ENCODE results near the gene ARID1B.

The ARID1B gene

DNA sequence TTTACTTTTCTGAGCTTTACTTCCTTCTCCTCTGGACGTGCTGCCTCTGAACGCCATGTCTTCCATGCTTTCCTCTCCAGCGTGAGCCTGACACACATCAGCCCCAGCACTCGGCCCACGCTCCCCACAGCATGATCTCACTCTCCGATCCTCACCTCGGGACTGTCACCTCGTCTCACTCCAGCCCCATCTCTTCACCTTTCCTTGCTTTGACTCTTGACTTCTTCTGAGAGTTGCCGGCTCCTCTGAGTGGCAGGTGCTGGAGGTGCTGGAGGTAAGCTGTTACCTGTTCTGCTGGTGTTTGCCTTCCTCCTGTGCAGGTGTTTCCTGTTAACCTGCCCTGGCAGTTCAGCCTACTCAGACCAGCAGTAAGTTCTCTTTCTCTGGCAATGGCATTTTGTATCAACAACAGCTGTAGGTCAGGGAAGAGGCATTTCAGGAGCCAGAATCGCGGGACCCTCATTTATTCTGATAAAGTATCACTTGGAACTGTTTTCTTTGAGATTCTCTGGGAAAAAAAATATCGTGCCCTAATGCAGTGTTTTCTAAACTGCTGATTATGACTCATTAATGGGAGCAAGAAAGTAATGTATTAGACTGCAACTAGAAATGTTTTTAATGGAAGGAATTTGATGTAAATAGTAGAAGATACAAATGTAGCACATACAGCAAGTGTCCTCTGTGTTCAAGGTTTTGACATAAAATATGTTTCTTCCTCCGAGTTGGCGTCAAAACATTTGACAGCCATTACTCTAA lies 106.5 kb downstream of the ARID1B start:
- peak in 1 of 2 donors; percentile 27 for DNase-seq

DNA sequence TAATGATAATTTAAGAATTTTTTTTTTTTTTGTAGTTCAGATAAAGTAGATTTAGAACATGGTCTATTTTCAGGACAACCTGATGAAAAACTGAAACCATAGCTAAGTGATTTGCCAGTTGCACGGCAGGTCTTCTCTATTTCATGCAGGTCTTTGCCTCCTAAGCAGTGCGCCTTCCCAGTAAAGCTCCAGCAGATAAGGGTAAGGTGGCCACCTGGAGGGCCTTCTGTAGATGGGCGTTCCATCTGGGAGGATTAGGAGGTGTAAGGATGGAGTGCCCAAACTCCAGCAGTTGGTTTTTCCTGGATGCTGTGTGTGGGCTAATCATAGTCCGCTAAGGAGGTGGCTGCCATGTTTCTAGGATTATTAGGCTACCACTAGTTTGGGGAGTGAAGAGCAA lies 107.1 kb downstream of the ARID1B start:
- no peak for DNase-seq

DNA sequence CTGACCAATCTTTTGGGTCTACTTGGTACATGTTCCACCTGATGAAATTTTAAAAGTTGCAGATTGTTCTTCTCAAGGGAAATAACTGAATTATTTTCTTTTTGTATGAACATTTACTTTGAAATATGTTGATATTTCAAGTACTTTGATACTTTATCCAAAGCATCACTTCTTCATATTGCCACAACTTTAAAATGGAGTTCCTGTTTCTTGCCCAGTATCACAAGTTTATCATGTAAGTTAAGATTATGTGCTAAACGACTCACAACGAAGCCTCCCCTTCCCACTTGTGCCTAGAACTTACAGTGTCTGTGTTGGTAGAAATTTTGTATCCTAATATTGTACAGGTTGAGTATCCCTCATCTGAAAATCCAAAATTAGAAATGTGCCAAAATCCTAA lies 108.4 kb downstream of the ARID1B start:
- DNase-seq: no peak

DNA sequence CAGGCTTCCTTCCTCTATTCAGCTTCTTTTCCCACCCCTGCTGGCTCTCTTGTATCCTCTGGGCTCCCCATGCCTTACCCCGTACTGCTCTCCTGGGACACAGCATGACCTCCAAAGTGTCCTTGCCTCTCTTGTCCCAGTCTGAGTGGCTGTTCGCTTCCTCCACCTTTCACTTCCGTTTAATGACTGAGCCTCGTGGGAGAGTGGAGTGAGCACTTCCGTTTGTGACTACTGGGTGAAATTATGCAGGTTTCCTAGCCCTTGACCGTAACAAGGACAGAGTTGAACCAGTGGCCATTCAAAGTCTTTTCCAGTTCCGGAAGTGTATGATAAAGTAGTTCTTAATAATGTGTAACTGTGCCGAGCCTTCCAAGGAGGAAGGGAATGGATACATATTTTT lies 109.2 kb downstream of the ARID1B start:
- DNase-seq: peak in 1 of 2 donors; percentile 23

DNA sequence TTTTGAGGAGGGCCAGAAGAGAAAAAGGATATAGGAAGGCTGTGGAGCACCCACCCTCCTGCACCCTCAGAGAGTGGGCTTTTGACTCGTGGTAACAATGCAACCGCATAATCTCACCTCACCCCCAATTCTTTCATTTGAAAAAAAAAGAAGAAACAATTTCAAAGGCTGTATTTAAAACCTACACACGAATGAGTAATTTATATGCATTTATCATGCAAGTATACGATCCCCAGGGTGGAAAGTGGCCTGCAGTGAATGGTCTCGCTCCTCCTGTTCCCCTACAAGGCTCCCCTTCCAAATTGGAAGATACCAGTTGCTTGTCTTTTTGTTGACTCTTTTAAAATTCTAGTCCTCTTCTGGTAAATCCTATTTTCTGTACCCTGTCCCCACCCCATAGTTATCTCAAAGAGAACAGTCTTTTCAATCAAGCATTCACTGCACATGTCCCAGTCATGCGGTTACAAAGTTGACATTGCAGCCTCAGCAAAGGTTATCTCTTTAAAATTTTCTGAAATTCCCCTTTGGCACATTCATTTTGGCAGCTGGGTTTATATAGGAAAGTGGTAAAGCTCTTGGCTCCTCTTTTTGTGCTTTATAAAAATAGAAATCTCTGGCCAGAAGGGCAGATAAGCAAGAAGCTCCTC lies 110.6 kb downstream of the ARID1B start:
- no peak for DNase-seq

DNA sequence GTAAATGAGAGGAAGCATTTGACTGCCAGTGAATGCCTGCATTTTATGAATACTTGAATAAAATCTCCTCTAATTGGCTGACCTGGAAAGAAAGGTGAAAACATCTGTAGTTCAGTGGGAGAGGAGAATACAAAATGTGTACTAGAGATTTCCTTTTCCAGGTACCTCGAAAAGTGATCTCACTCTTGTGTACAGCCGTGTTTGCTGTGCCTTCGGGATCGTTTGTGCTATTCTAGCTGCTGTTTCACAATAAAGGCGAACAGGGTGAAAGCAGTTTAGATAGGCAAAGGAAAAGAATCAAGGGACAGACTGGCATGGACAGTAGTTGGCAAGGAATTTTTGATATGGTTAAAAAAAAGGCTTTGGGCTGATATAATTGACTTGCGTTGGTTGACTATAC lies 112.3 kb downstream of the ARID1B start:
- no peak for DNase-seq

DNA sequence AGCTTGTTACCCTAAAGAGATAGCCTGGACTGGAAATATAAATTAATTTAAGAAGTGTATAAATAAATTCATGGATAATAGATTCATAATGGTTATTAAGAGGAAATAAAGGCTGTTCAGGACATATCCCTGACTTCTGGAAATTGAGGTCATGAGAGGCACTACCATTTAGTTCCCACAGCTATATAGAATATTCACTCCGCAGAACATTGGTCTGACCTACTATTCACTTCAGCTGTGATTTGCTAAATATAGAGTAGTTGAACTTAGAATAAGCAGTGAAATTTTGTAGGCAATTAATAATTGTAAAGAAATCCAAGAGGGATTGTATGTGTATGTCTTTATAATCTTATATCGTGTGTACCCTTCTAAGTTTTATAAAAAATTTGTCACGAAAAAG lies 112.8 kb downstream of the ARID1B start:
- DNase-seq: no peak

DNA sequence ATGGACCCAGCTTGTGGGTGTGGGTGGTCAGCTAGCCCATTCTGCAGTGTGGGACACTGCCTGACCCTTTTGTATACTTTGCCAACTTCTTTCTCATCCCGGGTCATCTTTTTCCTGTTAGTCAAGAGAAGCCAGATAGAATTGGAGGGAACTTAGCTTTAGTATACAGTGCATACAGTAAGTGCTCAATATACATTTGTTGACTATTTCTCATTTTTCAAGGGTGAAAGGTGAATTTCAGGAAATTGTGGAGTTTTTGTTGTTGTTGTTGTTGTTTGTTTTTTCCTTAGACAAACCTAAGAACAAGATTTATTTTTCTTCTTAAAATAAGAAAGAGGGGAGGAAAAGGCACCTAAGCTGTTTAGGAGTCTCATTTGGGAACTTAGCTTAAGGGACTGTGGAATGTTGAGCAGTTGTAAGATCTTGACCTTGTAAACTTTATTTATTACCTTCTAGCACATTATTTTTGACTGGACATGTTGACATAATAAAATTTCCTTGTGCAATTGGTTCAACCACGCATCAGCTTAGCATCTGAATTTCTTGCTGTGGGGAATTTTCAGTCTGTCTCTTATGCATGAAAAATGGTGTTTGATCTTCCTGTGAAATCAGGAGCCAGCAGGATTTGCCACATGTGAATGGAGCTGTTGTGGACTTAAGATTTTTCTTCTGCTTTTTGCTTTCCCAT lies 113.6 kb downstream of the ARID1B start:
- DNase-seq: no peak

DNA sequence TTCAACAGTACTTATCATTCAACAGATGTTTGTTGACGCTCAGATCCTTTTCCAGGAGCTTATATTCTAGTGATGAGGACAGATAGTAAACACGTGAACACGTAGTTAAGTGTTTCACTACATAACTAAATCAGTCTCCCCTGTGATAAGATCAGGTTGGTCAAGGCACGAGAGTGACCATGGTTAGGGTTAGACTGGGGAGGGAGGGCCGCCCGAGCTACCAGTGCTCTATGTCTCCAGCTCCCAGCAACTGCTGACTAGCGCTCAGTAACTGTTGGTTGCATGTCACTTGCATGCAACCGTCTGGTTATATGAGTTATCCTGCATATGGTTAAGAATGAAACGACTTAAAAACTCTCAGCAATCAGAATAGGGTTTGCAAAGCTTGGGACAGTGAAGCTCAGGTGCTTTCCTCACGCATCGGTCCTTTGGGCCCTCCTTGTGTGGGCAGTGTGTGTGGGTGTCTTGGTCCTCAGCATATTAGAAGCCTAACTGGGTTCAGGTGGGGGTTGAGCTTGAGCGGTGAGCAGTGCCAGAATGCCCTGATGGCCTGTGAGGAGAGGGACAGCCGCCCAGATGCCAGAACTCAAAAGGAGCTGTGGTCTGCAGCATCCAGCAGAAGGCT lies 120.8 kb downstream of the ARID1B start:
- DNase-seq: no peak

DNA sequence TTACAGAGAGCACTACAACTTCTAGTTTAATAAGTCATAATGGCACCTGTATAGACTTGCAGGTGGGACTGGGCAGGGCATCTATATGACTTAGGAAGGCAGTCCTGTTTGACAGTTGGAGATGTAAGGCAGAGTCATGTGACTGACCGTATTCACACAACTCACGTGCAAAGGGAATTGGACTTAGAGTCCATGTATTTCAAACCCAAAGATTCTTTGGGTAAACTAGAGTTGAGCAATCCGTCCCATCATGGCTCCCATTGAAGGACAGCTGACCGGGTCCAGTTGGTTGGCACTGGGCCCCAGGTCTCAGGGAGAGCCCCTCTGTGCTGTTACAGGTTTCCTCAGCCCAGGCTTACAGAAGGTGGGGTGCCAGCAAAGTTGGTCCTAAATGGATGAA lies 121.9 kb downstream of the ARID1B start:
- no peak for DNase-seq

DNA sequence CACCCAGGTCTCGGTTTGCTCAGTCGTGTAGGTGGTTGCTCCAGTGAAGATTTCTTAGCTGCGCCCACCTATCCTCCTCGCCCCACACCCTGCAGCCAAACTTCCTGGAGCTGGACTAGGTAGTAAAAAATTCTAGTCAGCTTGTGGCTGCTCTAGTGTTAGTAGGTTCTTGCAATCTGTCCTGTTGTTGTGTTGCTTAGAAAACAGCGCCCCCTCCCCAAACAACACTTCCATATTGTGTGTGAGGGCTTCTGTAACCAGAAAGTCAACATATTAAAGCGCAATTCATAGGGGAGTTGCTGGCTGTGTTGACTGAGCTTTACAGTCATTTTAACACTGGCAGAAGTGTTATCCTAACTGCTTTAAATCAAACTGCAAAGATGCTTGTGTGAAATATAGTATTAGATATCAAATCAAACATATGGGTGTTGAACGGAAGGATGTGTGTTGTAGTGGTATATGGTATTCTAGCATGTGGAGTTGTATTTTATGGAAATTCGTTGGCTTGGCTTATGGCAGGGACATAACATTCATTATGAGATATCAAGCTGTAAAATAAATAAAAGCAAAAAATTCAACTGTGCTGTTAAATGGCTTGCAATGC lies 122.5 kb downstream of the ARID1B start:
- DNase-seq: no peak

DNA sequence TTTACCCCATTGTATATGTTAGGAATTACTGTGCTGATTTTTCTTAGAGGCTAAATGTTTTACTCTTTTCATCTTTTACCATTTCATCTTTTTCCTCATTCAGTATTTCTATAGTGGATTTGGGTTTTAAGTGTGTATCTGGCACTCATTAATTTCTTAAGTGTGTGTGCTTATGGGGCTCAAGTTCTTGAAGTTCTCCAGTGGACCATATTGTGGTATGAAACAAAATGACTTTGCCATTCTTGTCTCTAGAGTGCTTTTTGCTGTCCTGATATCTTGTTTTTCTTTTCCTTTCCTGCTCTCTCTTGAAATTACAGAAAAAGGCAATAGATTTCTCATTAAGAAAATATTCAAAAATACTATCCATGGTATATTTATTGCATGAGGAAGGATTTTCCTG lies 123.1 kb downstream of the ARID1B start:
- no peak for DNase-seq

DNA sequence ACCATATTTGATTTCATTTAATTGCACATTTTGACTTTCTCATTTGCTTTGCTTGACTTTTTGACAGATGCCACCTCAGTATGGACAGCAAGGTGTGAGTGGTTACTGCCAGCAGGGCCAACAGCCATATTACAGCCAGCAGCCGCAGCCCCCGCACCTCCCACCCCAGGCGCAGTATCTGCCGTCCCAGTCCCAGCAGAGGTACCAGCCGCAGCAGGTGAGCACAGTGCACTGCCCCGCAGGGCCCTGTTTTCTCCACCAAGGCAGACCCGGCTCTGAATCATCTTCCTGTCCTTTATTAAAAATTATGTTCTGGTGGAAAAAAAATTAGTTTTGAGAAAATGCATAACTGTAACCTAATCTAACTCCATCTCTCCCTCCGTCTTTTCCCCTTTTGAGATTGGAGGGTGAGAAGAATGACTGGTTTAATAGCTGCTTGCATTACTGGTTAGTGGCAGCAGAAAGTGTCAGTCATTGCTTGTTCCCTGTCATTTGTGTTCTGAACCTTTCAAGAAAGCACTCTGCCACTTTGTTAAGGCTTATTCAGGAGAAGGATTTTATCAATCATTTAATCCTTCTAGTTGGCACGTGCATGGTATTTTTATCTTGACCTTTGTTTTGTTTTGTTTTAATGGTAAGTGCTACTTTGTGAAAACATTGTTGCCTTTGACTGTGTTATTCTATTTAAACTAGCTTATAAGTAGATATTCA lies 124.3 kb downstream of the ARID1B start:
- no peak for DNase-seq

DNA sequence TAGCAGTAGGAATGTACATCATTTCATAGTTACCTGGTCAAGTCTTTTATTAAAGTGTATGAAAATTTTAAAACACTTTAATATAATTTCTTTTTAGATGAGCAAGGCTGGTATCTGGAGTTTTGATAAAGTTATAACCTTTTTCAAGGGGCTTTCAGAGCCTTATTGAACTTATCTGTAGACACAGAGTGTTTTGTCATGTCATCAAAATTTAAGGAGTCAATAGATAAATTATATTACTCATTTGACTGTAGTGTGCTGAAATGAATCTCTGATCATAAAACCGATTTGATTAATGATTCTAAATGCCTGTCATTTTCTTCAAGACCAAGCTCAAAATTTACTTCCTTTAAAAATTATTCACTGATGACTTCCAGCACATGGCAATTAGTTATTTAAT lies 125.6 kb downstream of the ARID1B start:
- no peak for DNase-seq

DNA sequence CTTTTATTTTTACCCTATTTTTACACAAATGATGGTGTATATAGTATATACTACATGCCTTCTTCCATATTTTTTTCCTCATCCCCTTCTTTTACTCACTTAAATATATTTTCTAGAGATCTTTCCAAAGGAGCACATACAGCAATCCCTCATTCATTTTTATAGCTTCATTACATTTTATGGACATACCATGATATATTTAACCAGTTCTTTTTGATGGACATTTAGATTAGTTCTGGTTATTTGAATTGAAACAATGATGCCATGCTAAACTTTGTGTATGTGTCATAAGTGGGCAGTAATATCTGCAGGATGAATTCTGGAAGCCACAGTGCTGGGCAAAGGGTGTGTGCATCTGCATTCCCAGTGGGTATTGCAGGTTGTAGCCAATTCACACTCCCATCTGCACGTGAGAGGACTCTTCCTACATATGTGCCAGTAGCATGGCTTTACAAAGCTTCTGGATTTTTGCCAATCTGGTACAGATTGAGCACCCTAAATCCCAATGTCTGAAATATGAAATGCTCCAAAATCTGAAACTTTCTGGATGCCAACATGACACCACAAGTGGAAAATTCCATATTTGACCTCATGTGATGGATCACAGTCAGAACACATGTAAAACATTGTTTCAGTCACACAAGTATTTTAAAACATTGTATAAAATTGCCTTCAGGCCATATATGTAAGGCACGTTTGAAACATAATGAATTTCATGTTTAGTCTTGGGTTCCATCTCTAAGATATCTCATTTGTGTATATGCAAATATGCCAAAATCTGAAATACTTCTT lies 127.2 kb downstream of the ARID1B start:
- DNase-seq: no peak

DNA sequence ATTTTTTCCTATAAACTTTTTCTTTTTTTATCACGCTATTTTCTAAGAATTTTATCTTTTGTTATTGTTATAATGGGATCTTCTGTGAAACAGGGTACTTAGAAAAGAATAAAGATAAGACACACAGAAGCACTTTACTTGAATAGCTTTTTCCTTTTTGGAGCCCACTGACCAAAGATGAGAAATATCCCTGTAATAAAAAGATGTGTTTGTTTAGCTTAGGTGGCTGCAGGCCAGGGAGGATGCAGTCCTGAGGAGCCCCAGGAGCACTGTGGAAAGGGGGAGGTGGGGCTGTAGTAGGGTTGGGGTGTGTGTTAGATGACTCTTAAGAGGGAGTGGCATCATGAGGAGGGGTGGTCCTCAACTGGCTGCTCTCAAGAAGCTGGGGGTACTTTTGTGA lies 128.6 kb downstream of the ARID1B start:
- no peak for DNase-seq

DNA sequence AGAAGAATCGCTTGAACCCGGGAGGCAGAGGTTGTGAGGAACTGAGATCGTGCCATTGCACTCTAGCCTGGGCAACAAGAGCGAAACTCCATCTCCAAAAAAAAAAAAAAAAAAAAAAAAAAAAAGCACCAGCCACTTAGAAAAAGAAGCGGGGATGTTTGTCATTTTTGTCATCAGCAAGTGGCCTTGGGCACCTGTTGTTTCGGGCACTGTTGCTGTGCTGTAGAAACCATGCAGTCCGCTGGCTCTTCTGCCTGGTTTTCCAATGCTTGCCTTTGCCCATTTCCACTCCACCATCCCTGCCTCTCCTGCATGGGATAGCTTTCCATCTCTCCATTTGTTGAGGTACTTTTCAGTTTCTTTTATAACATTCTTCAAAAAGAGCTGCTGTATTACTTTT lies 129.3 kb downstream of the ARID1B start:
- DNase-seq: no peak

DNA sequence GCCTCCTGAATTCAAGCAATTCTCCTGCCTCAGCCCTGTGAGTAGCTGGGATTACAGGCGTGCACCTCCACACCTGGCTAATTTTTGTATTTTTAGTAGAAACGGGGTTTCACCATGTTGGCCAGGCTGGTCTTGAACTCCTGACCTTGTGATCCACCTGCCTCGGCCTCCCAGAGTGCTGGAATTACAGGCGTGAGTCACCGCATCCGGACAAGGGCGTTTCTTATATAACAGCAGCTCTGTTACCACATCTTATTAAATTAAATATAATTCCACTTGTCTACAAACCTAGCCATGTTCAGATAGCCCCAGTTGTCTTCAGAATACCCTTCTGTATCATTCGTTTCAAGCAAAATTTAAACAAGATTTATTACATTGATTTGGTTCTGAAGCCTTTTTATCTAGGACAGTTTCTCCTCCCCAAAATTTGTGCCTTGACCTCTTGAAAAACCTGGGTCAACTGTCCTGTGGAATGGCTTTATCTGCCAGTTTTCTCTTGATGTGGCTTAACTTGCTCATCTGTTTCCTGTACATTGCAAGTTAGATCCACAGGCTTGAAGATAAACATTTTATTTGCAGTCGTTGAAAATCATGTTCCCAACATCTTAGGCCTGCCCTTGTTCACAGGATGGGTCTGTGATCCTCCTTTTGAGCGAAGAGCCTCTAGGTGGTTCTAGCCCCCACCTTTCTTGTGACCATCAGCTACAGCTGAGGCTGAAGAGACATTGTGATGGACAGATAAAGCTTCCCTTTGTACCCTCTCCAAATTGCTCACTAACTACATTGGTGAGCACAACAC lies 132.2 kb downstream of the ARID1B start:
- DNase-seq: no peak

DNA sequence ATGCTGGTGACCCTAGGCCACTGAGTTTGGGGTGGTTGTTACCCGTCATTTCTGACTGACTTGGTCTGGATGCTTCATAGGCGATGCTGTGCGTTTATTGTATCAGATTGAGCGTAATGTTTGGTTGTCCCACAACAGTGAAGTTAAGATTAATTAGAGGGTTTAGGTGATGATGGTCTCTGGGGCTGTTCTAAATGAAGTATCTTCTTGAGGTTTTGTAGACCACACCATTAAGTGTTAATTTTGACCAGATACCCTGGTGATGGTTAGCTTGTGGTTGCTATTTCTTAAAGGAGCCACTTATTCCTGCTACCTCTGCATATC lies 132.8 kb downstream of the ARID1B start:
- DNase-seq: no peak

DNA sequence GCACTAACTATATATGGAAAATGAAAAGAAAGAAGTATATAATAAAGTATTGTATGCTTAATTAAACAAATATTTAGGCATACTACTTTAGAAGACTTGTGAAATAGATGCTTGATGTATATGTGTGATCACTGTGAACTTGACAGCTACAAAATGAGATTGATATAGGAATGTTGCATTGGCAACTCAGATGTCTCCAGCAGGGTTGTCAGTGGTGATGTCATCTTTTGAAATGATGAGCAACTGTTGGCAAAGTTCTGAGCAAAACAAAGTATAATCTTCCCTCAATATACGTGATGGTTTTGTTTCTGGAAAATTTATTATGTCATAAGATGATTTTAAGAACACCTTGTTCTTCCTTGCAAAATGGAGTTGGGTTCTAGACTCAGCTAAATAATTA lies 133.8 kb downstream of the ARID1B start:
- DNase-seq: no peak

DNA sequence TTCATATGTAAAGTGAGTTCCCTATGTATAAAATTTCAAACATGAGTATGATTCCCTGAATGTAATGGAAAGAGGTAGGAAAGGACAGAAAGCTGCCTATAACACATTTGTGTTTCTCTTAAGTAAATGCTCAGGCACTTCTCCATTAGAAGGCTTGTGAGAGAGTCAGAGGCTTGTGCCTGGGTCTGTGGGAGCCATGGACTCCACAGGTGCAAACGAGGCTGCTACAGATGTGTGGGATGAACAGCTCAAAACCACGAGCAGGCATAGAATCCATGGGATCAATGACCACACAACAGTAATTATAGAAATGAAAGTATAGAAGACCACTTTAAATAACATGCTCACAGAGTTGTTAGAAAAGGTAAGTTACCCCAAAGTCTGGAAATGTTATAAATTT lies 134.4 kb downstream of the ARID1B start:
- DNase-seq: no peak

Measured in CD4-positive, alpha-beta T cell treated with Interleukin-4 for 1 hour (primary cell).